Neural progenitor cell (in vitro differentiated cells): ENCODE results near the gene FARS2. TPM values are rescaled to one million over a fixed set of nuclear protein-coding genes. Genes with fewer than 3 reads are reported as not detected.
A peak's percentile ranks its signal among the peaks of the same experiment; 100 is the strongest.

Experiments
- DNase-seq: peaks from one replicate; pipeline ENCODE4 v3.0.0-alpha.2; 2016; ENCODE audit warnings: low spot score
- H2AFZ ChIP-seq: fragments of 200-600 bp; sonication (generic); replicated peaks from 2 replicates; pipeline ENCODE4 v1.6.1; 2016; ENCODE audit warnings: antibody characterized with exemption
- H3F3A ChIP-seq: fragments of 200-600 bp; sonication (generic); 2 replicates; pipeline ENCODE4 v1.6.1; 2016; ENCODE audit warnings: antibody characterized with exemption, low read depth
- H3K27ac ChIP-seq: fragments of 200-600 bp; sonication (generic); 2 replicates; pipeline ENCODE4 v1.5.1; 2016; ENCODE audit warnings: mild to moderate bottlenecking
- H3K27me3 ChIP-seq: fragments of 200-600 bp; sonication (generic); 2 replicates; pipeline ENCODE4 v1.6.1; 2016; ENCODE audit warnings: mild to moderate bottlenecking, moderate library complexity
- H3K36me3 ChIP-seq: fragments of 200-600 bp; sonication (generic); 2 replicates; pipeline ENCODE4 v1.5.1; 2016
- H3K4me1 ChIP-seq: fragments of 200-600 bp; sonication (generic); 2 replicates; pipeline ENCODE4 v1.6.1; 2016; ENCODE audit warnings: mixed run types
- H3K4me2 ChIP-seq: fragments of 200-600 bp; sonication (generic); 2 replicates; pipeline ENCODE4 v1.6.1; 2016
- H3K4me3 ChIP-seq: fragments of 200-600 bp; sonication (generic); 2 replicates; pipeline ENCODE4 v1.5.1; 2016
- H3K79me2 ChIP-seq: fragments of 200-600 bp; sonication (generic); 2 replicates; pipeline ENCODE4 v1.6.1; 2016; ENCODE audit warnings: low read depth
- H3K9ac ChIP-seq: fragments of 200-600 bp; sonication (generic); 2 replicates; pipeline ENCODE4 v1.6.1; 2016
- H3K9me3 ChIP-seq: fragments of 200-600 bp; sonication (generic); 2 replicates; pipeline ENCODE4 v1.5.1; 2016; ENCODE audit warnings: low read depth
- H4K20me1 ChIP-seq: fragments of 200-600 bp; sonication (generic); 2 replicates; pipeline ENCODE4 v1.6.1; 2016; ENCODE audit warnings: low read depth
- H3K27ac Mint-ChIP-seq: 3 replicates; pipeline ENCODE4 v1.8.0; 2021; ENCODE audit warnings: mixed read lengths
- H3K27me3 Mint-ChIP-seq: 2 replicates; pipeline ENCODE4 v1.8.0; 2022; ENCODE audit warnings: low read depth, mild to moderate bottlenecking, inconsistent platforms, moderate library complexity, mixed read lengths; ENCODE audit not compliant: insufficient read depth
- H3K36me3 Mint-ChIP-seq: 3 replicates; pipeline ENCODE4 v1.8.0; 2021; ENCODE audit warnings: mixed read lengths
- H3K4me1 Mint-ChIP-seq: 3 replicates; pipeline ENCODE4 v1.8.0; 2021; ENCODE audit warnings: mixed read lengths
- H3K4me3 Mint-ChIP-seq: 3 replicates; pipeline ENCODE4 v1.8.0; 2021; ENCODE audit warnings: mild to moderate bottlenecking, moderate library complexity, mixed read lengths
- H3K9me3 Mint-ChIP-seq: 3 replicates; pipeline ENCODE4 v1.8.0; 2020; ENCODE audit warnings: mixed read lengths
- CTCF ChIP-seq: fragments of 200-600 bp; sonication (generic); IDR thresholded peaks from 2 replicates; pipeline ENCODE4 v1.5.1; 2017; ENCODE audit warnings: antibody characterized with exemption, mild to moderate bottlenecking
- EZH2 ChIP-seq: fragments of 200-600 bp; sonication (generic); IDR thresholded peaks from 2 replicates; pipeline ENCODE4 v1.6.1; 2017; ENCODE audit warnings: antibody characterized with exemption, mild to moderate bottlenecking, moderate library complexity
- EZH2phosphoT487 ChIP-seq: fragments of 200-600 bp; sonication (generic); IDR thresholded peaks from 2 replicates; pipeline ENCODE4 v1.6.1; 2017; ENCODE audit warnings: antibody characterized with exemption
- total RNA-seq: library from RNA; depleted of rRNA; stranded (reverse); fragments of >200 nt; gene quantifications from 2 replicates; pipeline ENCODE4 v1.2.3, GENCODE V29; 2015; ENCODE audit warnings: low replicate concordance

The FARS2 gene
- total RNA-seq, 1 donor from 2014 or later, result 10.8 TPM

DNA sequence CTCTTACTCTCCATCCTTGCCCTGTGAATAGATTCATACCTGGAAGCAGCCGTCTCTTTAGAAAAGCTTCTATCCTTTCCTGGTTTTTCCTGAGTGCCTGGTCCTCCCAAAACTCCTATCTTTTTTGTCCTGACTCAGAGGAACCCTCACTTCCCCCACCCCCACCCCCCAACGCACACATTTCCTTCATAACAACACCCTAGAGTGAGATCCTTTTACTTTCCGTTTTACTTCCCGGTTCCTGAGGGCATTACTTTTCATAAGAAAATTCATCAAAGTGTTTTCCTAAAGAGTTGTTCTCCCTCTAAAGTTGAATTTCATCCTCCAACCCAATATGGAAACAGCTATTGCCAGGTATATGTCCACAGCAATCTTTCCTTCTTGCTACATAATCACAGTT, 418.4 kb downstream of the FARS2 start:
- H3K4me3 ChIP-seq, result no peak overlapping the region
- TF ChIP-seq EZH2, result no peak
- no peak for TF ChIP-seq EZH2phosphoT487
- no peak overlapping the region for H3K4me2 ChIP-seq
- Mint-ChIP-seq H3K9me3 (peaks cover 4% of the 10 kb centered on the region), H3K4me3 (no peak overlapping the region), H3K36me3 (no peaks in the 10 kb centered on the region), H3K27me3 (peaks cover 7% of the 10 kb centered on the region), H3K27ac (no peak overlapping the region), H3K4me1 (peaks cover 19% of the 10 kb centered on the region)
- no peak overlapping the region for H3K27ac ChIP-seq
- H3K9ac ChIP-seq, result no peak overlapping the region
- H3K4me1 ChIP-seq, result peaks cover 20% of the 10 kb centered on the region
- no peaks in the 10 kb centered on the region for H4K20me1 ChIP-seq
- H3F3A ChIP-seq, result peaks cover 17% of the 10 kb centered on the region
- no peaks in the 10 kb centered on the region for H3K9me3 ChIP-seq
- no peak for DNase-seq
- H2AFZ ChIP-seq, result no peak overlapping the region
- no peaks in the 10 kb centered on the region for H3K79me2 ChIP-seq
- no peaks in the 10 kb centered on the region for H3K36me3 ChIP-seq
- no peaks in the 10 kb centered on the region for H3K27me3 ChIP-seq

- TF ChIP-seq EZH2 (no peak), CTCF (no peak), EZH2phosphoT487 (no peak)
Observed at GRCh38 chr6:5680095-5680494, 418.8 kb downstream of the FARS2 start.

DNA sequence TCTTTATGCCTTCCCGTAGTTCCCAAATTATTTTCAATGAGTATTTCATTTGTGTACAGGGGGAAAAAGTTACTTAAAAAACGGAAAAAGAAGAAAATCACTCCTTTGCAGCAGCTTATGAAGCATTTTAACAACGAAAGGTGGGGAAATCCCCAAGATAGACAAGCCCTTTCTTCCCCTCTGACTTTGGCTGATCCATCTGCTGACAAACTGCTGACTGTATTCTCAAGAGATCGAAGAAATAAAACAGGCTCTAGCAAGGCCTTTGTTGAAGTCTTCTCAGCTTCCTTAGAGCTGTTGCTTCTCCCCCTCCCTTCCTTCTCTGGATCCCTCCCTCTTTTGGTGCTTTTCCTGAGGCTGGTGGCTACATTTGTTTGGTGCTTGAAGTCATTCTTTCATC, 420.2 kb downstream of the FARS2 start:
- peaks cover 7% of the 10 kb centered on the region for H3K27me3 Mint-ChIP-seq

More at GRCh38 chr6:5680095-5680494, 418.8 kb downstream of the FARS2 start:
- Histone ChIP-seq H3K36me3 (no peaks in the 10 kb centered on the region), H3K27me3 (no peaks in the 10 kb centered on the region), H4K20me1 (no peaks in the 10 kb centered on the region), H3F3A (peaks cover 21% of the 10 kb centered on the region), H3K79me2 (no peaks in the 10 kb centered on the region), H2AFZ (no peak overlapping the region), H3K4me1 (peaks cover 22% of the 10 kb centered on the region), H3K9me3 (no peaks in the 10 kb centered on the region), H3K4me3 (no peak overlapping the region), H3K9ac (no peak overlapping the region), H3K4me2 (no peak overlapping the region), H3K27ac (no peak overlapping the region)
- H3K4me1 Mint-ChIP-seq, result peaks cover 21% of the 10 kb centered on the region
- no peak overlapping the region for H3K27ac Mint-ChIP-seq
- no peaks in the 10 kb centered on the region for H3K36me3 Mint-ChIP-seq
- no peak for DNase-seq
- H3K27me3 Mint-ChIP-seq, result peaks cover 7% of the 10 kb centered on the region
- H3K4me3 Mint-ChIP-seq, result no peak overlapping the region
- peaks cover 4% of the 10 kb centered on the region for H3K9me3 Mint-ChIP-seq

More for the DNA sequence above, 420.2 kb downstream of the FARS2 start:
- H3K4me3 Mint-ChIP-seq, result no peak overlapping the region
- H3K36me3 Mint-ChIP-seq, result no peaks in the 10 kb centered on the region
- no peaks in the 10 kb centered on the region for H3K79me2 ChIP-seq
- TF ChIP-seq CTCF (no peak), EZH2phosphoT487 (no peak), EZH2 (no peak)
- no peaks in the 10 kb centered on the region for H3K9me3 ChIP-seq
- no peak overlapping the region for H3K9ac ChIP-seq
- DNase-seq, result no peak
- no peak overlapping the region for H2AFZ ChIP-seq
- H3K4me3 ChIP-seq, result no peak overlapping the region
- H3K4me1 Mint-ChIP-seq, result peaks cover 21% of the 10 kb centered on the region
- H4K20me1 ChIP-seq, result no peaks in the 10 kb centered on the region
- H3F3A ChIP-seq, result peaks cover 28% of the 10 kb centered on the region
- H3K27ac ChIP-seq, result peak overlapping the region; percentile 61
- no peaks in the 10 kb centered on the region for H3K27me3 ChIP-seq
- peak overlapping the region; percentile 40 for H3K4me2 ChIP-seq
- peaks cover 4% of the 10 kb centered on the region for H3K9me3 Mint-ChIP-seq
- H3K4me1 ChIP-seq, result peaks cover 27% of the 10 kb centered on the region
- H3K36me3 ChIP-seq, result no peaks in the 10 kb centered on the region
- no peak overlapping the region for H3K27ac Mint-ChIP-seq
